Upper lobe of left lung (tissue), 4 donors: ENCODE data around the gene SH3BP4.

ENCODE experiments used
- CTCF ChIP-seq, 6 experiments: fragments of 450-650 bp in 4 of 6; fragments of 200-600 bp in 2 of 6; sonication (generic) in 2 of 6; IDR thresholded peaks; one replicate each; pipeline ENCODE4 v1.5.1; 2016 to 2019; ENCODE audit warnings: antibody characterized with exemption in 6 of 6
- EP300 ChIP-seq, 4 donors: sonication (generic); formaldehyde crosslinking; IDR thresholded peaks; one replicate each; pipeline ENCODE4 v1.5.1; 2017; ENCODE audit warnings: antibody characterized with exemption in 4 of 4, control low read depth in 2 of 4
- POLR2A ChIP-seq, 4 donors: fragments of 450-650 bp; IDR thresholded peaks; one replicate each; pipeline ENCODE4 v1.5.1; 2016 to 2017; ENCODE audit warnings: antibody characterized with exemption in 4 of 4, mild to moderate bottlenecking in 2 of 4
- POLR2AphosphoS5 ChIP-seq, 2 donors: sonication (generic); formaldehyde crosslinking; IDR thresholded peaks; one replicate each; pipeline ENCODE4 v1.5.1; 2017; ENCODE audit warnings: antibody characterized with exemption in 2 of 2

GRCh38 chr2:235059161-235059560 lies 107.3 kb downstream of the SH3BP4 start:
- TF ChIP-seq CTCF (IDR thresholded peaks at IDR 0.05) (no peak), POLR2AphosphoS5 (IDR thresholded peaks at IDR 0.05) (no peak), POLR2A (IDR thresholded peaks at IDR 0.05) (no peak), EP300 (IDR thresholded peaks at IDR 0.05) (no peak)
